Measurements from ENCODE around the gene JMJD1C.

DNA sequence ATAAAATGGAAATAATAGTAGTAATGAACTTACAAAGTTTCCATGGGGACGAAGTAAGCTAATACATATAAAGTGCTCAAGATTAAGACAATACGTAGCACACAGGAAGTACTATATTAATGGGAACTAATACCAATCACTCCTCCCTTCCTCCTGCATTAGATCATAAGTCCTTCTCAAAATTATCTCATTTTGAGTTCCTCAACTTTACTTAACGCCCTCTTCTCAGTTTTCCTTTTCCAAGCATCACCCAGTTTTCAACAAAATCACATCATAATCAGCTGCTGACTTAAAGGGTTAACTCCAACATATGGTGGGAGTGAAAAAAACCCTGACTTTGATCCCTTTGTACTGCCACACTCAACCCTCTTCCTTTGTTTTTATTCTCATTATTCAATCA is 24.4 kb downstream of the JMJD1C start:
- TF ChIP-seq POLR2A (IDR thresholded peaks at IDR 0.05; ENCODE audit: low read depth, low read length) = no peak
- TF ChIP-seq, protein P1, sequence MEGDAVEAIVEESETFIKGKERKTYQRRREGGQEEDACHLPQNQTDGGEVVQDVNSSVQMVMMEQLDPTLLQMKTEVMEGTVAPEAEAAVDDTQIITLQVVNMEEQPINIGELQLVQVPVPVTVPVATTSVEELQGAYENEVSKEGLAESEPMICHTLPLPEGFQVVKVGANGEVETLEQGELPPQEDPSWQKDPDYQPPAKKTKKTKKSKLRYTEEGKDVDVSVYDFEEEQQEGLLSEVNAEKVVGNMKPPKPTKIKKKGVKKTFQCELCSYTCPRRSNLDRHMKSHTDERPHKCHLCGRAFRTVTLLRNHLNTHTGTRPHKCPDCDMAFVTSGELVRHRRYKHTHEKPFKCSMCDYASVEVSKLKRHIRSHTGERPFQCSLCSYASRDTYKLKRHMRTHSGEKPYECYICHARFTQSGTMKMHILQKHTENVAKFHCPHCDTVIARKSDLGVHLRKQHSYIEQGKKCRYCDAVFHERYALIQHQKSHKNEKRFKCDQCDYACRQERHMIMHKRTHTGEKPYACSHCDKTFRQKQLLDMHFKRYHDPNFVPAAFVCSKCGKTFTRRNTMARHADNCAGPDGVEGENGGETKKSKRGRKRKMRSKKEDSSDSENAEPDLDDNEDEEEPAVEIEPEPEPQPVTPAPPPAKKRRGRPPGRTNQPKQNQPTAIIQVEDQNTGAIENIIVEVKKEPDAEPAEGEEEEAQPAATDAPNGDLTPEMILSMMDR (IDR thresholded peaks at IDR 0.05; ENCODE audit: extremely low read depth in 1 of 2, insufficient read depth in 1 of 2, low read depth in 1 of 2, low read length in 2 of 2) = no peak
- TF ChIP-seq EZH2 (IDR thresholded peaks at IDR 0.05; ENCODE audit: borderline replicate concordance, low read depth, low read length, severe bottlenecking) = no peak
- no peak for TF ChIP-seq POLR2AphosphoS5 (IDR thresholded peaks at IDR 0.05; ENCODE audit: insufficient read depth, low read depth, low read length)

Measured in endothelial cell of umbilical vein (primary cell).